Mesenteric fat pad (tissue), 1 donor: ENCODE data around the gene ADAMTS17. TPM values are rescaled to one million over a fixed set of nuclear protein-coding genes. Genes with fewer than 3 reads are reported as not detected.
A peak's percentile ranks its signal among the peaks of the same experiment; 100 is the strongest.

Experiments used
- DNase-seq: peaks from one replicate; pipeline ENCODE4 v3.0.0-alpha.2; 2020; ENCODE audit warnings: low spot score
- total RNA-seq: library from RNA; stranded (reverse); fragmentation: NEBNext Ultra II Directional; extraction: Animal tissue kit (Norgen Biotek cat#: 25700); gene quantifications from one replicate; pipeline ENCODE4 v1.2.1, GENCODE V29; 2021
- donor health status: DM: yes; HTN: yes; CAD: no.

Gene ADAMTS17
- total RNA-seq, 1 donor from 2014 or later = 2.3 TPM

DNA sequence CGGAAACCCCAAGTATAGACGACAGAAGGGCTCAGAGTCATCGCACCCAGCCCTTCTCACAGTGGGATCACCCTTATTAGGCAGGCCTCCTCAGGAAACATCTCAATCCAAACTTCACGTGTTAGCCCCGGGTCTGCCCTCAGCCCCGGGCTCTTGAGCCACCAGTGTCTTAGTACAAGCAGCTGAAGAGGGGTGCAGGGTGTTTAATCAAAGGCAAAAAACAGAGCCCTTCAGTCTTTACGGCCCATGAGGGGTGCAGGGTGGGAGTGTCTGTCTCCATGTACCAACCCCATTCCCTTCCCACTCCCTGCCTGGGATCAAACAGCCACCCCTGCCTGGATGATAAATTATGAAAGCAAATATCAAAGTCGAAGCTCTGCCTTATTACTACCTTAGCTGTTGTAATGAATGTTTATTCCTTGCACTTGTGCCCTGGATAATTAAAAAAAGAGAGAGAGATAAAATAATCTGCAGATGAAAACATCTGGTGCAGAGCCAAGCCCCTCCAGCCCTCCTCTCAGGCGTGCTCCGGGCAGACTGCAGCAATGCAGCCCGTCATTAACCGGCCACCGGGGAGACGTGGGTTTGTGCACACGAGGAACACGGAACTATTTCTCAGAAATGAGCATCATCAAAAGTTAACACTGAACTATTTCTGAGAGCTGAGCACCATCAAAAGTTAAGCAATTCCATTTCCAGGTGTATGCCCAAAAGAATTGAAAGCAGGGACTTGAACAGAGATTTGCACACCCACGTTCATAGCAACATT, 64.5 kb downstream of the ADAMTS17 start:
- DNase-seq = peak; percentile 47

DNA sequence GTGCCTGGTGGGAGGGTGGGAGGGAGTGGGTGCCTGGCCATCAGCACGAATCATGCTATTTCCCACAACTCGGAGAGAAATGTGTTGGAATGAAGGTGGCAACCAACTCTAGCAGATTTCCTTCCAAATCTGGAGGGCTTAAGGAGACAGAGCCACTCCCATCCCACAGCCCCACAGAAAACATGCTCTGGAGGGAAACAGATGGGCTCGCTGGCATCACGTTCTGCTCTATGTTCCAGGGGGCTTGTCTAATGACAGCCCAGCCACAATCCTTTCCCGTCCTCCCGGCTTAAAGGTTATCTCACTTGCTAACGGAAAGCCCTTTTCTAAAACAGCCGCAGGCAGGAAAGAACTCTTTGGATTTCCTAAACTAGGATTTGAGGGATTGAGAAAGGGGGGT, 65.3 kb downstream of the ADAMTS17 start:
- DNase-seq = peak; percentile 43

DNA sequence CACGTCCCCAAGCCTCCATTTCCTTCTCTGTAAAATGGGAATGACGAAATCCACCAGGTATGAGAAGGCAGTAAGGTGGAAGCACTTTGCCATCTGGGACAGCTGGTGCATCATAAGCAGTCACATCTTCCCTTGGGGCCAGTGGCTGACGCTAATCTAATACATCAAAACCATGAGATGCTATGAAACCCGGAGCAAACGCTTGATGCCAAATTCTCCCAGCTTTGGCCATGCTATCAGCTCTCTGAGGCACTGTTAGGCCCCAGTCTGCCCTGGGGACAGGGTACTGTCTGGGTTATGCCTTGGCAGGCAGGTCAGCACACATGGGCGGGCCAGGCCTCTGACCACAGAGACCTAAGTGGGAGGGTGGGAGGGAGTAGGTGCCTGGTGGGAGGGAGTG, 66.1 kb downstream of the ADAMTS17 start:
- DNase-seq = peak; percentile 43

DNA sequence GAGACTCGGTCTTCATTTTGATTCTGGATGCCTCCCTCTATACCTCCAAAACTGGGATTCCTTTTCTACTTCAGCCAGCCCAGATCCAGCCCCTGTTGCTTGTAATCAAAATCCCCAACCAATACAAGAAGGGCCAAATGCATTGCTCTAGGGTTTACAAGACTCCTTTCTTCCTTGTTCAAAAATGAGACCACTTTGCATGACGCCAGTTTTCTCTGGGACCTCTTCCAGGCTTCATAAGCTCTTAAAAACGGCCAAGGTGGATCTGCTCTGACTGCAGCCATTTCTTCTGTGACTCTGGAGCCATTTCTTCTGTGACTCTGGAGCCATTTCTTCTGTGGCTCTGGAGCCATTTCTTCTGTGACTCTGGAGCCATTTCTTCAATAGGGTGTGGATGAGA, 71.9 kb downstream of the ADAMTS17 start:
- DNase-seq = no peak

DNA sequence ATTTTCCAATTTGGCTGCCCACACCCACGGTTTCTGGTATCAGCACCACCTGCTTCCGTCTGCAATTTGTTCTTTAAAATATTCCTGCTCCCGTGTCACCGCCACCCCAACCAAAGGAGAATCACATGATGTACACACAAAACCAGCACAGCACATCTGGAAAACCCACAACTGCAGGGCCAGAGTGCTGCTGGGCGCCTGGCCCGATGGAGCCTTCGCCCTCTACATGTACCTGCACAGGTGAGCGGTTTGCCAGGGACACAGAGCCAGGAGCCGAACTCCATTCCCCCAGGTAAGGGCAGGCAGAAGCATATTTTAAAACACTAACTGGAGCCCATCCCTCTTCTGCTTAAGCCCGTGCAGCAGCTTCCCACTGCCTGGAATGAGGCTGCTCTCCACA, 75.6 kb downstream of the ADAMTS17 start:
- peak; percentile 69 for DNase-seq

DNA sequence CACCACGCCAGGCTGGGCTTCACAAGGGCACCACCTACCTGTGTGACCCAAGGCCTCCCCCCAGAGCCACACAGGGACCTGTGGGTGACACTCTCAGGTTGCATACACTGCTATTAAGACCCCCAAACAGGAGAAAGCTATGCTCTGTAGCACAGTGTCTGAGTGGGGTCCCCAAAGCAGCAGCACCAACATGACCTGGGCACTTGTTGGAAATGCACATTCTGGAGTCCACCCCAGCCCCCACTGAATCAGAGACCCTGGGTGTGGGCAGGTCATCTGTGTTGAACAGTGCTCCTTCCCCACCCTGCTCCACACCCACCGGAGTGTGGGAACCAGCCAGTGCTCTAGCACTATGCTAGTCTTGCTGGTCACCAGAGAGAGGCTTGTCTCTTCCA, 76.1 kb downstream of the ADAMTS17 start:
- DNase-seq = peak; percentile 69

DNA sequence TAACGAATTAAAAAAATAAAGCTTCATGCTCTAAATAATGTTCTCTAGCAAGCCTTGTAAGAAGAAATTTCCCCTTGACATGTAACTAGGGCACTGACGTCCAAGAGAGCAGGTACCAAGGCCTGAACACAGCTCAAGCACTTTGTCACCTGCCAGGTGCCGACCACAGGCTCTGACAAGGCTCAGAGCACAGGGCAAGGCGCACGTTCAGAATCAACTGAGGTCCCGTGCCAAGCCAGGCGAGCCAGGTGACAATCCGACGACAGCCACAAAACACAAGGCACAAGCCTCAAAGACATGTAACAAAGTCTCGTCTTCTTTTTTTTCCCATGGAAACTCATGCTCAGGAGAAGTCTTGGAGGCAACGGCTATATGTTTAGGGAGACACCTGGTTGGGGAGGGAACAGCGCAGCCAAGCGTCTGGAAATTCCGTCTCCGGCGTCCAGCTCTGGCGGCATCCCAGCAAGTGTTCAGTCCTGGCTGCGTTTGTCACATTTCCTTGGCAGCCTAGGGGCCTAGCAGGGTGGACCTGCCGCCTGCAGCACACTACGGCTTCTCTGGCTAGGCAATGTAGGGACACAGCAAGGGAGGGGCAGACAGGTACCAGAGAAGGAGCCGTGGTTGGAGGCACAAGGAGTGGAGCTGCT, 76.7 kb downstream of the ADAMTS17 start:
- peak; percentile 74 for DNase-seq

DNA sequence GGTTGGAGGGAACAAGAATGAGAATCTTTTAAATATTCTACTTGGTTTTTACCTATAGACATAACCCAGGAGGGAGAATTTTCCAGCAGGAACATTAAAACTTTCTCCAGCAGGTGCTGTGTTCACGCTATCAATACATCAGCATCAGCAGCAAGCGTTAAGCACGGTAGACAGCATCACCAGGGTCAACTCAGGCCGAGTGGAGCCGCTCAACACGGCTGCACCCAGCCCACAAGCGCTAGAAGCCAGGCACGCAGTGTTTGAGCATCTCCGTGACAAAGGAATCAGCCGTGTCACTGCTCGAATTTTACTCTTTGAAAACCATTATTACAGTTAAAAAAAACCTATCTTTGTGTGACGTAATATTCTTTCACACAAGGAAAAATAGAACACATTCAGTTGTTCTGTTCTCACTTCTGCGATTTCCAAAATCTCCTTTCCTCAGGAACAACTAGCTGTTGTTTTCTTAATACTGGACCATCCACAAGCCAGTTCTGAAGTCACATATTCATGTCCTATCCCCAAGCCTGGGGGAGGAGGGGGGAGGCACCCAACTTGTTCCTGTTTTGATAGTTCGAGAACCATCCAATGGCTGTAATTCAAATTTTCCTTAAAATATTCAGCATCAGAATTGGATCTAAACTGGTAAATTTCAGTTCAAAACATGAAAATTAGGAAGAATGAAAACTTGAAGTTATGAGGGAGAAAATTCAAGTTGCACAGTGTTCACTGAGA, 77.9 kb downstream of the ADAMTS17 start:
- peak; percentile 81 for DNase-seq

DNA sequence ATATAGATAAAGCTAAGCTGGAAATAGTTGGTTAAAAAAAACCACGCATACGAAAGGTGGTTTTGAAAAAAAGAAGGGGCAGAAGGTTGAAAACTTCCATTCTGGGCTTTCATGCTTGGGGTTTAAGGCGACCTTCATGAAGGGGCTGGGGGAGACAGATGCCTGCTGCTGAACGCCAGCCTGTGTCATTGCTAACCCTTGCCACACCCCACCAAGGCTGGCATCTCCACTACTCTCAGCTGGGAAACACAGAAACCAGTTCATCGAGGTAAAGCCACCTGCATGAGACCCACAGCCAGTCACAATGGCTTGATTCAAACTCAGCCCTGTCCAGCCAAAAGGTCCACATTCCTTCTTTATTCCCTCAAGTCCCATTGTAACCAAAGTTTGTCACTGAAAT, 78.7 kb downstream of the ADAMTS17 start:
- DNase-seq = no peak

DNA sequence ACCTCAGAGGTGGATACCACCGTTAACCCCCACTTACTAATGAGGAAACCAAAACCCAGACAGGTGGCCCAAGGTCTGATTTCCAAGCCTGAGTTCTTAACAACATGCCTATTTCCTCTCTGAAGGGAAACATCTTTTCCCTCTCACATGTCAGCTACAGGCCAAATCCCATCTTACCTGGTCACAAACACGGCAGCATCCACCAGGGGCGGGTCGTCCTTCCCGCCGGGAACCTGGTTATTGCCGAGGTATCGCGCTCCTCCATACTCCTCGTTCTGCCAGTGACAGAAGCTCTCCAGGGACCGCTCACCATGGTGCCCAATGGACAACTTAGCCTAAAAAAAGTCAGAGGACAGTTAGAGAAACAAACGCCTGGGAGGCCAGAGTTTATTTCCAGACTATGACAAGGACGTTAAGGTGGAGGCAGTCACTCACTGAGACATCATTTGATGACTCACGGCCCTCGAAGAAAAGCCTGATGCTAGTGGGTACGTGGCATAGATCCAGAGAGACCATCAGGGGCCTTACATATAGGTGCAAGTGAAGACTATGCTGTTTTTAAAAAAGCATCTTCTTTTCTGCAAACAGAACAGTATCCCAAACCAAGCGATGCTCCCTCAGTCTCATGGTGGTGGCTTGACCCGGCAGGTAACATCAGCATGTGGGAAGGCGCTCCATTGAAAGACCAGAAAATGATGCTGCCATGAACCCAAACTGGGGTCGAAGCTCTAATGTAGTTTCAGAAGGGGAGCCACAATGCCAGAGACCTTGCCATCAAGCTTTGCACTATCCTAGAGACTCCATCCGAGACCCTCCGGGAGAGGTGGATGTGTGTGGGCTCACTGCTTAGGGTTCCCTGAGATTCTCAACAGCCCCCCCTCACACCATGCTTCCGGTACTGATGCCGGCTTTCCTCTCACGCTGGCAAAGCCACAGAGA, 80.2 kb downstream of the ADAMTS17 start:
- peak; percentile 49 for DNase-seq

DNA sequence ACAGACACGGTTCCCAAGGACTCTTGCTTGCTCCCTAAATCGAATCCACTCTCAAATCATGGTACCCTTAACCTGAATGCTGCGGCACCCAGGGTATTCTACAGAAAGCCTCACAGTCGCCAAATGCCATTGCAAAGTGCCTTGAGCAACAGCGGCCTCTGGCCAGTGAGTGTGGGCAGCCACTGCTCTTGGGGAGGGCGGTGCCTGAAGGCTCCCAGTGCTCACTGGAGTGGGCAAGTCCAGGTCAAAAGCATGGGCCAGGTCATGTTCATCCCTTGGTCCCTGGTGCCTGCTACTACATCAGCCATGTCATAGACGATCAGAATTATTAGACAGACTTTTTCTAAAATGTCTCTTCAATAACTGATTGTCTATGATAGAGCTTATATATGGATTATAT, 82.5 kb downstream of the ADAMTS17 start:
- peak; percentile 45 for DNase-seq

DNA sequence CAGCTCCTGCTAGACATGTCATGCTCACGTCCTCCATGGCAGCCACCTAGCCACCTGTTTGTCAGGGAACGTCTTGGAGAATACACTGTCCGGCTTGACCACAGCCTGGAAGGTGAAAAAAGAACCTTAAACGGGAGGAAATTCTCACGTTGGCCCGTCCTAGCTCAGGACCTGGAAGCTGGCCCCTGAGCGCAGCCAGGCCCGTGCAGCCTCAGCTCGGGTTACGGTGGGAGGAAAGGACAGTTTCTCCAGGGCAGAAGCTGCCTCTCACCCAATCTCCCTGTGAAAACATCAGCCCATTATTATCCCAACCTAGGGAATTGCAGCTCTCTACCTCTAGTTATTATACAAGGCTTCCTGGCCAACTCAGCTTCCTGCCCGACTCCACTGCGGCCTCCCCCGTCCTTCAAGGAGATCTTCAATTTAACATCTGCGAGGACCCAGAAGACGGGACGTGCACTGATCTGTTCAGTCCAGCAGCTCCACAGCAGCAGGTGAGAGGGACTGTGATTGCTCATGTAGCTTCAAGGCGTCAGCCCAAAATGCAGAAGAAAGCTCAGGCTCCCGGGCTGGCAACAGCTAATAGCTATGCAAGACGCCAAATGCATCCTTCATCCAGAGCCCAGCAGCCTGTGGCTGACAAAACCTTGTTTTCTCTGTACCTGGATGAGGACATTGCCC, 84.7 kb downstream of the ADAMTS17 start:
- peak; percentile 82 for DNase-seq

DNA sequence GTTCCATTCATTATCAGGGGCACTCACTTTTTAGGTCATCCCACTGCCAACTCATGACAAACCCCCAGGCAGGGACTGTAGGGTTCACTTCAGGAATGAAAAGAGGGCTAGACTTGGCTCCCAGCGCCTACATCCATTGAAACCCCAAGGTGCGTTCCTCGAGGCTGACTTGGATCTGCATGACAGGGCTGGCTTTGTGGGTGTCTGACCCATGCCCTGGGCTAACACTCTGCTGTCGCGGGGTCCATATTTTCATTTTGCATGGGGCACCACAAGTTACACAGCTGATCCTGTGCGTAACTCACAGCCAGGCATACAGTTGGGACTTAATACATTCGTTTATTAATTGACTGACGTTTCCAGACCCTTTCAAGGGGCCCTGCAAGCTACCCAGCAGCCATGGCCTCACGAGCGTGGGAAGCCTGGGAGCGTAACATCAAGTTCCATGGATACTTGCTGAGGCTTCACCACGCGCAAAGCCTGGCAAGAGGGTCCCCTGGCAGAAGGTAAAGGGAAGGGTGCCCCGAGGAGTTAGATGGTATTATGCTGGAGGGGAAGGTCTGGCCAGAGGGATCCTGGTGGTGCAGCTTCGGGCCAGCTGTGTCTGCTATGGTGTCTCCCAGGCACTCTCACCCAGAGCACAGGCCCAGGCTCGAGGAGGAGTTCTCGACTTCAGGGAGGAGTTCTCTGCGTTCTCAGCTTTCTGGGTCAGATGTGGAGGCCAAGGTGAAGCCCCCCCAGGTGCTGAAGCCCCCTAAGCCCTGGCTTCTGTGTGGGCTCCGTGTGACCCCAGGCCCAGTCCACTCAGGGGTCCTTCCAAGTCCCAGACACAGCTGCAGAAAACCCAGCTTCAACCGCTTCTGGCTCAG, 85.4 kb downstream of the ADAMTS17 start:
- peak; percentile 71 for DNase-seq

DNA sequence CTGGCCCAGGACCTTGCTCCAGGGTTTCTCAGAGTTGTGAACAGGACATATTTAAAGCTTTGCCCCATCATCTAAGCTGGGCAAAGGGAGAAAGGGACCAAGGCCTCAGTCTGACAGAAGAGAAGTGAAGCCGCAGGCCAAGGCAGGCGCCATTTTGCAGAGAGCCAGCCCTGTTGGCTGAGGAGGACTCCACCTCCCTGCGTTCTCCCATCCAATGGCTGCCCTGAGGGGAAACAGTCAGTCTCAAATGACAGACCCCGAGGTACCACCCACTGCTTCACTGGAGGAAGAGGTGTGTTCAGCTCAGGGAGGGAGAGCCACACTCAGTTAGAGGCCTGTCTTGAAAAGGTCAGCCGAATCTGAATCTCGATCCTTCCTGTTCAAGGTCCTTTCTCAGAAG, 86.1 kb downstream of the ADAMTS17 start:
- peak; percentile 67 for DNase-seq

DNA sequence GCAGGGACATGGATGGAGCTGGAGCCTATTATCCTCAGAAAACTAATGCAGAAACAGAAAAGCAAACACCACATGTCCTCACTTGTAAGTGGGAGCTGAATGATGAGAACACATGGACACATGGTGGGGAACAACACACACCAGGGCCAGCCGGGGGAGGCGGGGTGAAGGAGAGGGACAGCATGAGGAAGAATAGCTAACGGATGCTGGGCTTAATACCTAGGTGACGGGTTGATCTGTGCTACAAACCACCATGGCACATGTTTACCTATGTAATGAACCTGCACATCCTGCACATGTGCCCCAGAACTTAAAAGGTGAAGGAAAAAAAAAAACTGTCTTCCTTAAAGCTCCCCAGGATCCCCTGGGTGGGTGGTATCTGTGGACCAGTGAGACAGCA, 87.1 kb downstream of the ADAMTS17 start:
- DNase-seq = peak; percentile 30

DNA sequence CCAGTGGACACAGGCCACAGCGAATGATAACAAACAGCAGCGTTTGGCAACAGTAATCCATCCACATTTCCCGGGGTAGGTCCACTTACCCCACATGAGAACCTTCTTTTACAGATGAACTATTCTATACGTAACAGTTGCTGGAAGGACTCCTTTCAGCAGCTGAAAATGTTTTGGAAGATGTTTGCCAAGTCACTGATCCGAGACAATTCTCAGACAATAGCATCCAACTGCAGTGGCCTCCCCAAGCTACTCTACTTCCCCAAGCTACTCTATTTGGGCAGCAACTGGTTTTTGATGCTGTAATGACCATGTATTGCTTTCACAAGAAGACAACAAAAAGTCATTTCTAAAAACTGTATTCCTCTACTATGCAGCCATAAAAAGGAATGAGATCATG, 87.5 kb downstream of the ADAMTS17 start:
- no peak for DNase-seq

DNA sequence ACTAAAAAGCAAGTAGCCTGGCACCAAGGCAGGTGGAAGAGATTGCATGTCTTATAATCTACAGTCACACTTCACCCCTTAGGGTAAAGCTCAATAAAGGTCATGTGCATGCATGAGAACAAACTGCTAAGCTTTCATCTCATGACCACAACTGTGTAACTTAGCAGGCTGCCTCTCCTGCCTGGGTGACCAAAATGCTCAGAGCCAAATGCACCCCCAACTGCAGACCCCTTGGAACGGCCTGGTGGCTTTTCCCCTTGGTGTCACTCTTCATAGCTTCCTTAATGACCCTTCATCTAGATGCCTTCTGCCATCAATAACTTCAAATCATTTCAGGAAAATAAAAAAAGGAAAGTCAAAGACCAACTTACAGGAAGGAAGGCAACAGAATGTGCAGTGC, 88.1 kb downstream of the ADAMTS17 start:
- no peak for DNase-seq

DNA sequence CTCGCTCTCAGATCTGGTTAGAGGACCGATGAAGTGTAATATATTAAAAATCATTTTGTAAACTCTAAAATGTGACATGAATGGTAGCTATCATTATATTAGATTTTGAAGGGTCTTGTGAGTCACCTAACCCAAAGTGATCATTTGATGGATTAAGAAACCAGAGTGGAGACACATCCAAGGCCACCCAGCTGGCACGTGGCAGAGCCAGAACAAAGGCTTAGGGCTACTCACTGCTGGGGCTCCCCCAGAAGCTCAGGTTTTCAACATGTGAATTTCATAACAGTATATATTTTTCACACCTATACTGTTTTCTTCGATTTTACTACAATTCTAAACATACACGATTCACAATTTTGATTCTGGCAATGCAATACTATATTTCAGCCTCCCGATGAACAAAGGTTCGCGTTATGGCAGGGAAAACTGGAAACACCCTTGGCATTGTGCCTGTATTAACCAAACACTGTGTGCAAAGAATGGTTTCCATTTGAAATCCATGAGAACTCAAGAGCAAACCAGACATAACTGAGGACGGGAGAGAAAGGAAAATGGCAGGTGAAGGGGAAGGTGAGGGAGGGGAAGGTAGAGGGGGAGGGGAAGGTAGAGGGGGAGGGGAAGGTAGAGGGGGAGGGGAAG, 88.9 kb downstream of the ADAMTS17 start:
- DNase-seq = no peak

DNA sequence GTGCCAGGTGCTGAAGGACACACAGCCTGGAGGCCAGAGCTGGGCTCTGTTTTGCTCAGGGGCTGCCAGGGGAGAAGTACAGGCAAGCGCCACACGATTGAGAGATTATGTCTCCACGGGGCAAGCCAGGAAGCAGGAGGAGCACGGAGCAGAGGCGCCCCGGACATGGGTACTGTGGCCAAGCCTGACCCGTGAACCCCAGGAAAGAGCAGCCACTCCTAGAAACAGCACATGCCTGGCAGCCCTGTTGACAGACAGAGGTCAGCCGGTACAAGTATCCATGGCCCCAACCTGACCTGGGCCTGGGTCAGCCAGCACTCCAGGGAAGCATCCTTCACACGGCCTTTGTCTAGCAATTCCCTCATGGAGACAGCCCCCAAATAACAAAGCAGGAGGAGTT, 89.4 kb downstream of the ADAMTS17 start:
- peak; percentile 74 for DNase-seq
